HG03457 (cell line): Measurements from ENCODE around the gene TMEM223.
"Not testable (repeated sequence)": the region's sequence is repeated elsewhere in the genome, so short reads cannot be mapped to it uniquely, and the experiment has no call there.

Experiments used
- ATAC-seq: cut with Tn5 transposase; IDR thresholded peaks from one replicate; pipeline ENCODE4 v1.9.1; 2021; ENCODE audit warnings: moderate number of reproducible peaks; ENCODE audit not compliant: unreplicated experiment

TMEM223 gene

GRCh38 chr11:62755086-62755615 lies 36.7 kb downstream of the TMEM223 start:
- no peak for ATAC-seq

GRCh38 chr11:62753736-62754603 lies 37.8 kb downstream of the TMEM223 start, which contains the start of gene ZBTB3:
Gene ZBTB3, minus strand, starts transcription at chr11:62754160. Its CDS starts 496 bp downstream, at chr11:62753664.
- ATAC-seq: peak; percentile 77

GRCh38 chr11:62752994-62753735 lies 38.6 kb downstream of the TMEM223 start:
- no peak for ATAC-seq

- no peak for ATAC-seq
Observed at GRCh38 chr11:62752177-62752785, 39.5 kb downstream of the TMEM223 start.

GRCh38 chr11:62749931-62750330 lies 41.9 kb downstream of the TMEM223 start:
- not testable (repeated sequence) for ATAC-seq

- no peak for ATAC-seq
Observed at GRCh38 chr11:62747475-62748160, 44.2 kb downstream of the TMEM223 start.
